HepG2 (cell line): ENCODE data around the gene TRIM7. TPM values are rescaled to one million over a fixed set of nuclear protein-coding genes. Genes with fewer than 3 reads are reported as not detected.
A peak's percentile ranks its signal among the peaks of the same experiment; 100 is the strongest.

Source experiments
- IKZF5 ChIP-seq: IDR thresholded peaks from 2 replicates; pipeline ENCODE4 v1.6.1; 2018; ENCODE audit warnings: missing genetic modification reagents, mild to moderate bottlenecking, missing compliant biosample characterization
- YEATS4 ChIP-seq: sonication (generic); formaldehyde crosslinking; IDR thresholded peaks from 2 replicates; pipeline ENCODE4 v1.4.0; 2020; ENCODE audit warnings: missing genetic modification reagents, borderline replicate concordance
- ZBTB40 ChIP-seq, 2 experiments: fragments of 450-650 bp in 1 of 2; sonication (generic) in 1 of 2; formaldehyde crosslinking in 1 of 2; IDR thresholded peaks; 2 replicates each; pipeline versions ENCODE4 v1.6.1 to v1.8.0; 2016 to 2022; ENCODE audit warnings: antibody characterized with exemption in 1 of 2, mild to moderate bottlenecking in 1 of 2, missing genetic modification reagents in 1 of 2
- ZFP90 ChIP-seq: sonication (generic); formaldehyde crosslinking; IDR thresholded peaks from 2 replicates; pipeline ENCODE4 v1.8.0; 2022; ENCODE audit warnings: missing genetic modification reagents, mild to moderate bottlenecking, inconsistent platforms, borderline replicate concordance
- ZNF20 ChIP-seq: sonication (generic); formaldehyde crosslinking; IDR thresholded peaks from 2 replicates; pipeline ENCODE4 v1.4.0; 2020; ENCODE audit warnings: mild to moderate bottlenecking, moderate library complexity, missing genetic modification reagents
- polyA plus RNA-seq, 8 experiments: library from polyadenylated mRNA; depleted of rRNA in 3 of 8; stranded (reverse) in 7 of 8; unstranded in 1 of 8; fragments of >200 nt; fragmentation: Illumina TruSeq in 4 of 8; extraction: Trizol in 4 of 8; gene quantifications; 2 replicates each; pipeline versions ENCODE4 v1.2.1 to v1.2.3, GENCODE V29; 2011 to 2016; ENCODE audit warnings: low read depth in 4 of 8, missing spikeins in 1 of 8, mixed read lengths in 1 of 8; ENCODE audit not compliant: insufficient read depth in 1 of 8
- total RNA-seq, 5 experiments: library from RNA; depleted of rRNA; stranded (reverse); fragments of >200 nt; fragmentation: Illumina TruSeq; extraction: Trizol; gene quantifications; 2 replicates each; pipeline ENCODE4 v1.2.3, GENCODE V29; 2016; ENCODE audit warnings: low read depth in 1 of 5
- TF ChIP-seq, protein P1 (sequence below): sonication (generic); formaldehyde crosslinking; IDR thresholded peaks from 2 replicates; pipeline ENCODE4 v1.4.0; 2020; ENCODE audit warnings: missing genetic modification reagents
- TF ChIP-seq, protein P2 (sequence below): sonication (generic); formaldehyde crosslinking; IDR thresholded peaks from 2 replicates; pipeline ENCODE4 v1.4.0; 2020; ENCODE audit warnings: mild to moderate bottlenecking, missing genetic modification reagents

Gene TRIM7
- total and polyA plus RNA-seq, 2 of the 13 experiments (the other 11 are each of a cell fraction or from before 2014, with no cell fraction given), result 0.13 TPM; not detected in 1

DNA sequence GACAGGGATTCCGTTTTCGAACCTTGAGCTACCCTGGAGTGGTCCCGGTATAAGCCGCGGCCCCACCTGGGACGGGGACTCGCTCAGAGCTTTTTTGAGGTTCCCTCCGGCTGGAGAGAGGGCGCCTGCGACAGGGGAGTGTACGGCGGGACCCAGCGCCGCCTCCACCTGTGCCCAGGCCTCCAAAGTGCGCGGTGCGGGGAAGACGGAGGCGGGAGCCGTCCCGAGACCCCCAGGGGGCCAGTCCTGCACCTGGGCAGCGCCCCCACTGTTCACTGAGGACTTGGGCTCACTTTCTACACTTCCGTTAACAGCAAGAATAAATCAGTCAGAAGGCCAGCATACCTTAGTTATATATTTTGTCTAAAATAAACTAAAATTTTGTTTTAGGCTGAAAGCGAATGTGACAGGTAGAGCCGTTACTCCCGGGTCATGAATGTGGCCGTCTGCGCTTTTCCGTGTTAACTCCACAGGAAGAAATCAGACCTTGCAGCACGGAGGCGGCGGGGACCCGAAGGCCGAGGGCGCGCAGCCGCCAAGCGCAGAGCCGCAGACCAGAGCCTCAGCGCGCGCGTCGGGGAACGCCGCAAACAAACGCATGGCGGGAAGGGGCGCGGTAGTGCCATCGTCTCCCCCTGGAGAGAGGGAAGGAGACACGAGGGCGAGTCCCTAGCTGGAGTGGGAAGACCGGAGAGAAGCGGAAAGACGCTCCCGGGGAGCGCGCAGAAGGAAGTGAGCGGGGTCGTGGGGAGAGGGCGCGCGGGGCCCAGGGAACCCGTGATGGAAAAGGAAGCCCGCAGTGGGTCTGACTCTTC lies 14.1 kb downstream of the TRIM7 start (continued):
- TF ChIP-seq, protein P1, sequence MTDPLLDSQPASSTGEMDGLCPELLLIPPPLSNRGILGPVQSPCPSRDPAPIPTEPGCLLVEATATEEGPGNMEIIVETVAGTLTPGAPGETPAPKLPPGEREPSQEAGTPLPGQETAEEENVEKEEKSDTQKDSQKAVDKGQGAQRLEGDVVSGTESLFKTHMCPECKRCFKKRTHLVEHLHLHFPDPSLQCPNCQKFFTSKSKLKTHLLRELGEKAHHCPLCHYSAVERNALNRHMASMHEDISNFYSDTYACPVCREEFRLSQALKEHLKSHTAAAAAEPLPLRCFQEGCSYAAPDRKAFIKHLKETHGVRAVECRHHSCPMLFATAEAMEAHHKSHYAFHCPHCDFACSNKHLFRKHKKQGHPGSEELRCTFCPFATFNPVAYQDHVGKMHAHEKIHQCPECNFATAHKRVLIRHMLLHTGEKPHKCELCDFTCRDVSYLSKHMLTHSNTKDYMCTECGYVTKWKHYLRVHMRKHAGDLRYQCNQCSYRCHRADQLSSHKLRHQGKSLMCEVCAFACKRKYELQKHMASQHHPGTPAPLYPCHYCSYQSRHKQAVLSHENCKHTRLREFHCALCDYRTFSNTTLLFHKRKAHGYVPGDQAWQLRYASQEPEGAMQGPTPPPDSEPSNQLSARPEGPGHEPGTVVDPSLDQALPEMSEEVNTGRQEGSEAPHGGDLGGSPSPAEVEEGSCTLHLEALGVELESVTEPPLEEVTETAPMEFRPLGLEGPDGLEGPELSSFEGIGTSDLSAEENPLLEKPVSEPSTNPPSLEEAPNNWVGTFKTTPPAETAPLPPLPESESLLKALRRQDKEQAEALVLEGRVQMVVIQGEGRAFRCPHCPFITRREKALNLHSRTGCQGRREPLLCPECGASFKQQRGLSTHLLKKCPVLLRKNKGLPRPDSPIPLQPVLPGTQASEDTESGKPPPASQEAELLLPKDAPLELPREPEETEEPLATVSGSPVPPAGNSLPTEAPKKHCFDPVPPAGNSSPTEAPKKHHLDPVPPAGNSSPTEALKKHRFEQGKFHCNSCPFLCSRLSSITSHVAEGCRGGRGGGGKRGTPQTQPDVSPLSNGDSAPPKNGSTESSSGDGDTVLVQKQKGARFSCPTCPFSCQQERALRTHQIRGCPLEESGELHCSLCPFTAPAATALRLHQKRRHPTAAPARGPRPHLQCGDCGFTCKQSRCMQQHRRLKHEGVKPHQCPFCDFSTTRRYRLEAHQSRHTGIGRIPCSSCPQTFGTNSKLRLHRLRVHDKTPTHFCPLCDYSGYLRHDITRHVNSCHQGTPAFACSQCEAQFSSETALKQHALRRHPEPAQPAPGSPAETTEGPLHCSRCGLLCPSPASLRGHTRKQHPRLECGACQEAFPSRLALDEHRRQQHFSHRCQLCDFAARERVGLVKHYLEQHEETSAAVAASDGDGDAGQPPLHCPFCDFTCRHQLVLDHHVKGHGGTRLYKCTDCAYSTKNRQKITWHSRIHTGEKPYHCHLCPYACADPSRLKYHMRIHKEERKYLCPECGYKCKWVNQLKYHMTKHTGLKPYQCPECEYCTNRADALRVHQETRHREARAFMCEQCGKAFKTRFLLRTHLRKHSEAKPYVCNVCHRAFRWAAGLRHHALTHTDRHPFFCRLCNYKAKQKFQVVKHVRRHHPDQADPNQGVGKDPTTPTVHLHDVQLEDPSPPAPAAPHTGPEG (CRISPR knock-in tag), result peak; percentile 62
- TF ChIP-seq IKZF5 (CRISPR knock-in tag) (peak; percentile 30; the same call in 1 of the 2 replicates), ZBTB40 (IDR thresholded peaks at IDR 0.05) (no peak), ZBTB40 (CRISPR knock-in tag; IDR thresholded peaks at IDR 0.05) (peak; percentile 58), ZNF20 (CRISPR knock-in tag) (peak; percentile 81; the same call in 1 of the 2 replicates), ZFP90 (CRISPR knock-in tag) (peak; percentile 34; the same call in 1 of the 2 replicates), YEATS4 (no peak)
- TF ChIP-seq, protein P2, sequence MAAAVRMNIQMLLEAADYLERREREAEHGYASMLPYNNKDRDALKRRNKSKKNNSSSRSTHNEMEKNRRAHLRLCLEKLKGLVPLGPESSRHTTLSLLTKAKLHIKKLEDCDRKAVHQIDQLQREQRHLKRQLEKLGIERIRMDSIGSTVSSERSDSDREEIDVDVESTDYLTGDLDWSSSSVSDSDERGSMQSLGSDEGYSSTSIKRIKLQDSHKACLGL, result no peak
